Duodenal mucosa (tissue), 2 donors: Measurements from ENCODE around the gene COX7A2L.
"Not testable (repeated sequence)": the region's sequence is repeated elsewhere in the genome, so short reads cannot be mapped to it uniquely, and the experiment has no call there.

Experiments used
- H3K27ac ChIP-seq: one replicate; pipeline ENCODE4 v1.7.0; 2013; ENCODE audit warnings: low read depth, low read length
- H3K27me3 ChIP-seq, 2 donors: one replicate each; pipeline ENCODE4 v1.7.0; 2013; ENCODE audit warnings: low read length in 2 of 2, control low read depth in 1 of 2; ENCODE audit not compliant: insufficient read depth in 2 of 2, control insufficient read depth in 1 of 2
- H3K36me3 ChIP-seq, 2 donors: one replicate each; pipeline ENCODE4 v1.7.0; 2013; ENCODE audit warnings: low read length in 2 of 2, control low read depth in 1 of 2; ENCODE audit not compliant: insufficient read depth in 2 of 2, control insufficient read depth in 1 of 2
- H3K4me1 ChIP-seq, 2 donors: one replicate each; pipeline ENCODE4 v1.7.0; 2013; ENCODE audit warnings: low read length in 2 of 2, control low read depth in 1 of 2; ENCODE audit not compliant: insufficient read depth in 2 of 2, control insufficient read depth in 1 of 2
- H3K4me3 ChIP-seq, 2 donors: one replicate each; pipeline ENCODE4 v1.7.0; 2013; ENCODE audit warnings: low read length in 2 of 2, low read depth in 1 of 2
- H3K9ac ChIP-seq, 2 donors: one replicate each; pipeline ENCODE4 v1.7.0; 2013; ENCODE audit warnings: low read length in 2 of 2, low read depth in 1 of 2
- H3K9me3 ChIP-seq, 2 donors: one replicate each; pipeline ENCODE4 v1.7.0; 2013; ENCODE audit warnings: low read length in 2 of 2, control low read depth in 1 of 2; ENCODE audit not compliant: control insufficient read depth in 1 of 2

COX7A2L gene

GRCh38 chr2:42340045-42340937, 20.7 kb downstream of the COX7A2L start:
- no peaks in the 10 kb centered on the region for H3K27me3 ChIP-seq
- H3K9ac ChIP-seq = no peak overlapping the region
- peaks cover 20 to 44% of the 10 kb centered on the region in 2 donors for H3K36me3 ChIP-seq
- no peak overlapping the region for H3K4me3 ChIP-seq
- H3K4me1 ChIP-seq = peaks cover 0 to 11% of the 10 kb centered on the region in 2 donors
- no peaks in the 10 kb centered on the region for H3K9me3 ChIP-seq
- H3K27ac ChIP-seq = no peak overlapping the region

GRCh38 chr2:42339191-42339912, 21.7 kb downstream of the COX7A2L start:
- H3K27ac ChIP-seq = no peak overlapping the region
- H3K4me3 ChIP-seq = no peak overlapping the region
- H3K9ac ChIP-seq = no peak overlapping the region
- H3K4me1 ChIP-seq = peaks cover 0 to 11% of the 10 kb centered on the region in 2 donors
- H3K9me3 ChIP-seq = no peaks in the 10 kb centered on the region
- H3K36me3 ChIP-seq = peaks cover 19 to 45% of the 10 kb centered on the region in 2 donors
- H3K27me3 ChIP-seq = no peaks in the 10 kb centered on the region

GRCh38 chr2:42338567-42339190, 22.3 kb downstream of the COX7A2L start:
- Histone ChIP-seq H3K9ac (no peak overlapping the region), H3K9me3 (no peaks in the 10 kb centered on the region), H3K36me3 (peaks cover 21 to 51% of the 10 kb centered on the region in 2 donors), H3K4me3 (no peak overlapping the region), H3K27me3 (no peaks in the 10 kb centered on the region), H3K4me1 (peaks cover 0 to 11% of the 10 kb centered on the region in 2 donors), H3K27ac (no peak overlapping the region)

GRCh38 chr2:42337846-42338566, 23.0 kb downstream of the COX7A2L start:
- Histone ChIP-seq H3K36me3 (peaks cover 28 to 57% of the 10 kb centered on the region in 2 donors), H3K9ac (no peak overlapping the region)

GRCh38 chr2:42337356-42337820, 23.6 kb downstream of the COX7A2L start:
- Histone ChIP-seq H3K36me3 (peaks cover 32 to 60% of the 10 kb centered on the region in 2 donors), H3K27ac (no peak overlapping the region), H3K4me3 (no peak overlapping the region), H3K27me3 (no peaks in the 10 kb centered on the region), H3K4me1 (peaks cover 0 to 4% of the 10 kb centered on the region in 2 donors), H3K9me3 (no peaks in the 10 kb centered on the region), H3K9ac (no peak overlapping the region)

More at GRCh38 chr2:42337846-42338566, 23.0 kb downstream of the COX7A2L start:
- Histone ChIP-seq H3K9me3 (no peaks in the 10 kb centered on the region), H3K27me3 (no peaks in the 10 kb centered on the region), H3K4me1 (peaks cover 0 to 10% of the 10 kb centered on the region in 2 donors), H3K27ac (no peak overlapping the region), H3K4me3 (no peak overlapping the region)

- Histone ChIP-seq H3K4me1 (no peaks in the 10 kb centered on the region), H3K27me3 (no peaks in the 10 kb centered on the region), H3K9ac (no peak overlapping the region), H3K36me3 (peaks cover 40 to 69% of the 10 kb centered on the region in 2 donors), H3K9me3 (no peaks in the 10 kb centered on the region), H3K4me3 (no peak overlapping the region), H3K27ac (no peak overlapping the region)
Measured at GRCh38 chr2:42336361-42336965, 24.6 kb downstream of the COX7A2L start.

GRCh38 chr2:42335514-42336104, 25.4 kb downstream of the COX7A2L start:
- H3K27me3 ChIP-seq = no peaks in the 10 kb centered on the region
- H3K4me1 ChIP-seq = no peaks in the 10 kb centered on the region
- no peak overlapping the region for H3K27ac ChIP-seq
- H3K9me3 ChIP-seq = no peaks in the 10 kb centered on the region
- no peak overlapping the region for H3K9ac ChIP-seq
- H3K36me3 ChIP-seq = peaks cover 41 to 69% of the 10 kb centered on the region in 2 donors
- H3K4me3 ChIP-seq = no peak overlapping the region

- H3K4me1 ChIP-seq, H3K9ac ChIP-seq, H3K27me3 ChIP-seq, H3K27ac ChIP-seq, H3K9me3 ChIP-seq, H3K4me3 ChIP-seq: not testable (repeated sequence)
- H3K36me3 ChIP-seq = peaks cover 40 to 73% of the 10 kb centered on the region in 2 donors
Measured at GRCh38 chr2:42334865-42335264, 26.2 kb downstream of the COX7A2L start.

GRCh38 chr2:42334220-42334619, 26.8 kb downstream of the COX7A2L start:
- Histone ChIP-seq H3K27ac (no peak overlapping the region), H3K4me1 (no peaks in the 10 kb centered on the region), H3K4me3 (no peak overlapping the region), H3K9me3 (no peaks in the 10 kb centered on the region), H3K27me3 (no peaks in the 10 kb centered on the region), H3K9ac (no peak overlapping the region), H3K36me3 (peaks cover 46 to 79% of the 10 kb centered on the region in 2 donors)
